GM12874 (cell line): ENCODE results near the gene ARHGAP11A.

Source experiments
- TF ChIP-seq, protein P1 (sequence below): IDR thresholded peaks from 2 replicates; pipeline ENCODE4 v1.5.1; 2011; ENCODE audit warnings: low read depth, mild to moderate bottlenecking, control low read depth, low read length, moderate library complexity; ENCODE audit not compliant: insufficient read depth

ARHGAP11A gene

DNA sequence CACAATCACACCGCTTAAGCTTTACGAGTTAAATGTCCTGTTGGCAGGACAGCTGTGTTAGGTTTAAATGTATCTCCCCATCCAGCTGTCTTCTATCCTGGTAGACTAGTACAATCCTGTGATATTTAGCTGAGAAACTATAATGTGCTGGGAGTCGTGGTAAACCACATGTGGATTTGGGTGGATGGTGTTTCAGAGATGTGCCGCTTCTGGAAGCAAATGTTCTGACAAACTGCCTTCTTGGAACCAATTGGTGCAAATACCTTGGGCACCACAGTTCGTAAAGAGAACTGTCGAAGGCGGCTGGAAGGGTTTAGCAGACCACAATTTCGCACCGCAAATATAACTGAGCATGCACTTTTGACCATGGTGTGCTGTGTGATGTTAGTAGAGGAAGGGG, 41.2 kb downstream of the ARHGAP11A start:
- TF ChIP-seq, protein P1, sequence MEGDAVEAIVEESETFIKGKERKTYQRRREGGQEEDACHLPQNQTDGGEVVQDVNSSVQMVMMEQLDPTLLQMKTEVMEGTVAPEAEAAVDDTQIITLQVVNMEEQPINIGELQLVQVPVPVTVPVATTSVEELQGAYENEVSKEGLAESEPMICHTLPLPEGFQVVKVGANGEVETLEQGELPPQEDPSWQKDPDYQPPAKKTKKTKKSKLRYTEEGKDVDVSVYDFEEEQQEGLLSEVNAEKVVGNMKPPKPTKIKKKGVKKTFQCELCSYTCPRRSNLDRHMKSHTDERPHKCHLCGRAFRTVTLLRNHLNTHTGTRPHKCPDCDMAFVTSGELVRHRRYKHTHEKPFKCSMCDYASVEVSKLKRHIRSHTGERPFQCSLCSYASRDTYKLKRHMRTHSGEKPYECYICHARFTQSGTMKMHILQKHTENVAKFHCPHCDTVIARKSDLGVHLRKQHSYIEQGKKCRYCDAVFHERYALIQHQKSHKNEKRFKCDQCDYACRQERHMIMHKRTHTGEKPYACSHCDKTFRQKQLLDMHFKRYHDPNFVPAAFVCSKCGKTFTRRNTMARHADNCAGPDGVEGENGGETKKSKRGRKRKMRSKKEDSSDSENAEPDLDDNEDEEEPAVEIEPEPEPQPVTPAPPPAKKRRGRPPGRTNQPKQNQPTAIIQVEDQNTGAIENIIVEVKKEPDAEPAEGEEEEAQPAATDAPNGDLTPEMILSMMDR: no peak

DNA sequence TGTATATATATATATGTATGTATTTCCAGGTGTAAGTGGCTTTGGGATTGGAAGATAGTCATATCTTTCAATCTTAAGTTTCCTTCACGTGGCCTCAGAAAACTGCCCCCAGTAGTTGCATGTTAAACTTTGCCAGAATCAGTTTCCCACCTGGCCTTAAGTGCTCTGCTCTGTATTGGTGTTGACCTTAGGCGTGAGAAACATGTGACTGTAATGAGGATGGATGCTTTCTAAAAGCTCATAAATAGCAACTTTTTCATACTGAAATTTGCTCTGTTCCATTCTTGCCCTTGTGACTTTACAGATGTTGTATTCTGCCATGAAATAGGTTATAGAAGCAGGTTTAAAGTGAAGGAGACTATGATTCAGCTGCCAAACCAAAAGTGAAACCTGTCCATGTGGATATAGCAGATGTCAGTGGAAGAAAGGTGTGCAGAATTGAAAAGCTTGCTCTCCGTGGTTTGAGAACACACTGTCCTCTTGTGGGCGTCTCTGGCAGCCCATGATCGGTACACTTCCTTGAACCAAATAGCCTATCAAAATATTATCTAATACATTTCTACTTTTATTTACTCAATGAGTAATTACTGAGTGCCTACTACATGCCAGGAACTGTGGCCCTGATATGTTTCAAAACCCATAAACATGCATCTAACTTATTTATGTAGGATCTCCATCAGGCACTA, 42.0 kb downstream of the ARHGAP11A start:
- TF ChIP-seq, protein P1: no peak

DNA sequence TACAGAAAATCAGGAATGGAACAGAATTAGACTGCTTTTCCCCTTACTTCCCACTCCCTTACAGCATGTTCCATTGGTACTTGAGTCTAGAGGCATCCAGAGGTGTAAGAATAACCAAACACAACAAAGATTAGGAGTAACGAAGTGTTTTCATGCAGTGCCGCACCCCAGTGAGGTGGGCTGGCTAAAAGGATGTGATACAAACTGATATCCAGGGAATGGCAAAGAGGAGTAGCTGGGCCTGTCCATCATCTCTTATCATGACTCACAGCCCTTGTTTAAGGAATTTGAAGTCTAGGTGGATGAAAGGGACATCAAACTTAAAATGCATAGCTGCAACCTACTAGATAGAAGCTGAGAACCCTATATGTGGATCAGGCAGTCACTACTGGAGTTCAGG, 42.6 kb downstream of the ARHGAP11A start:
- TF ChIP-seq, protein P1: no peak

DNA sequence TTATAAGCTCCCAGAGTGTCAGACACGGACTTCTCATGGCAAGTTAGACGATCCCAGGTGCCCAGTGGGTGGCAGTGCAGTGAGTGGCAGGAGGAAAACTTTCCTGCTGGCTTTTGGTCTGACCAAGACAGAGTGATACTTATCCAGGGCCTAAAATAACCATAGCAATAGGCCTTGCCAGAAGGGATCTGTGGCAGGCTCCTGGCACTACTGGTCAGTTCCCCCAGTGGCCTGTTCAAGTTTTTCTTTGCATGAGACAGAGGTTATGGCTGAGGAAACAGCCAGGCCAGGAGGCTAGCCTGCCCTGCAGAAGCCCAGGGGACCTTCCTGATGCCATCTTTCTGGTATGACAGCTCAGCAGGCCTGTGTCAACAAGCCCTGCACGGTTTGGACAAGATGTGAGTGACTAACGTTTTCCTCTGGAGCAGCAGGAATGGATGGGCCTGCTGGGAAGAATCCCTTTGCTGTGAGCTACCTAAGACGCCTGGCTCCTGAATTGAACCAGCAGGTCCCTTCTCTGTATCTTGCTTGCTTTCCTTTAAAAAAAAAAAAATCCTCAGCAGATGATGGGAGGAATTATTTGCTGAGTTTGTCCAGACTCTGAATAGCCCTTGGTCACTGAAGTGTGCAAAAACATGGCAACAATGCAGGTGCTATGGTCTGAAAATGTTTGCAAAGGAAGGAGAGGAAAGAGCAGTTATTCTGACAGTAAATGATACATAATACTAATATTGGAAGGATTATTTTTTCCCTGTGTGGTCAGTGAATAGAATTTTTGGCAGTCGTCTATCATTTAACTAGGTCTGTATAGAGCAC, 44.2 kb downstream of the ARHGAP11A start:
- TF ChIP-seq, protein P1: no peak

DNA sequence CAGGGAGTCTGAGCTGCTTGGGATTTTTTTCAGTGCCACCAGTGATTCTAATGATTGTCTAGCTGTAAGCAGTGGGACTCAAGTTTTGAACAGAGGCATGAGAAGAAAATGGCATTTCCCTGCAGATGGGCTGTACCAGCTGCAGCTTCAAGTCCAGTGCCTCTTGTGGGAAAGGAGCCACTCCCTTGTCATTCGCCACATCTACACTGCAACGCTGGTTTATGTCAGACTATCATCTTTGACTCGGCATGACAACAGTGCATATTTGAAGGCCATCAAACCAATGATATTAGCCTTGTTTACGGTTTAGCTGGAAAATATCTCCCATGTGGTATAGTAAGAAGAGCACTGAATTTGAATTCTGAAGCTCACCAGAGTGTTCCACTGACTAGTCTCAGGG, 48.4 kb downstream of the ARHGAP11A start:
- TF ChIP-seq, protein P1: no peak

DNA sequence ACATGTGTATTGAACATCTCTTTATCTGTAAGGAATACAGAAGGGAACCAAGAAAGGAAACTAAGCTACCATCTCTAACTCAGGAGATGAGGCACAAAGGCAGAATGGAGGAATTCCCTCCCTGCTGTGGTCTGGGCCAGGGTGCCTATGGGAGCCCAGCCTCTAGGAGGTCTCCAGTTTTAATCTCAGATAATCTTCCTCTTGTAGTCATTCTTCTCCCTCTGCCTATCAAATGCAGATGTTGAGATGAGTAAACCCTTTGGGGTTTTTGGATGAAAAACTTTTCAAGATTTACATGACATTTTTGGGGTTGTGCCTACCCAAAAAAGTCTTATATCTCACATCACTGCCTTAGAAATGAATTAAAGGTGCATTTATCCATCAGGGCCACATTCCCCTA, 49.5 kb downstream of the ARHGAP11A start:
- TF ChIP-seq, protein P1: no peak

DNA sequence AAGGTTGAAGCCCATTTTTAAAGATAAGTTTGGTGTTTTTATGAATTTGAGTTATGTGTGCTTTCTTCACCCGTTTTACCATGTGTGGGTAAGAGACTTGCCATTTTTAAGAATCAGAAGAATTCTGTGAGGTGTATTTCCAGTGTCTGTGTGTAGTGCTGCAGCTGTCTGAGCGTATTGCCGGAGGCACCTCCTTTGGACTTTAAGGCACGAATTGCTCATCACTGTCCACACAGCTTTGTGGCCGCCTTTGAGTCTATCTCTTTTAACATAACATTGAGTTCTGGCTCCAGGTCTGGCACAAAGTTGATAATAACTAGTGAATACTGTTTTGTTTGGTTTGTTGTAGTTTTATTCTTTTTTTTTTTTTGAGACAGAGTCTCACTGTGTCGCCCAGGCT, 52.0 kb downstream of the ARHGAP11A start:
- TF ChIP-seq, protein P1: no peak
